Globus pallidus (tissue), 1 donor: ENCODE measurements around the gene SUPT3H.
A peak's percentile ranks its signal among the peaks of the same experiment; 100 is the strongest.

Experiments
- DNase-seq: peaks from one replicate; pipeline ENCODE4 v3.0.0-alpha.2; 2015; ENCODE audit warnings: low spot score

The SUPT3H gene

GRCh38 chr6:45377554-45378333 lies at the start of gene SUPT3H:
Gene SUPT3H, minus strand, starts transcription at chr6:45377934.
- peak; percentile 91 for DNase-seq

- DNase-seq = no peak
These were observed 48.5 kb upstream of the SUPT3H start for GRCh38 chr6:45426251-45426650.

DNA sequence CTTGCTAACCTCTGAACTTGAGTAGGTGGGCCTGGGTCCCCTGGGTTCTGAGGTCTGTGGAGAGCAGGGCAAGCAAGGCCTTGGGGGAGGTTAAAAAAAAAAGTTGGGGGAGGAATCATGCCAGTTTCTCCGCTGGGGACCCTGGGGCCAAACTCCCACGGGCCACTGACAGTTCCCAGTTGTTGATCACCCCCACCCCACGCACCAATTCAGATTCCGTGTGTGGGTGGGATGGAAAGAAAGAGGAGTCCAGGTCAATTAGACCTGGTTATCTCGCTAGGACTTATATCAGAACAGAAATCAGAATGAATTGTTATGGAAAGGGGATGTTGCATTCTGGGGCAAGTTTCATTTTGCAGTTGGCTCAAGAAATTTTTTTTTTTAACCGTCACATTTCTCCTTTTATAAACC lies 46.7 kb upstream of the SUPT3H start:
- DNase-seq = no peak

GRCh38 chr6:45423824-45424450 lies 46.2 kb upstream of the SUPT3H start:
- DNase-seq = no peak

DNA sequence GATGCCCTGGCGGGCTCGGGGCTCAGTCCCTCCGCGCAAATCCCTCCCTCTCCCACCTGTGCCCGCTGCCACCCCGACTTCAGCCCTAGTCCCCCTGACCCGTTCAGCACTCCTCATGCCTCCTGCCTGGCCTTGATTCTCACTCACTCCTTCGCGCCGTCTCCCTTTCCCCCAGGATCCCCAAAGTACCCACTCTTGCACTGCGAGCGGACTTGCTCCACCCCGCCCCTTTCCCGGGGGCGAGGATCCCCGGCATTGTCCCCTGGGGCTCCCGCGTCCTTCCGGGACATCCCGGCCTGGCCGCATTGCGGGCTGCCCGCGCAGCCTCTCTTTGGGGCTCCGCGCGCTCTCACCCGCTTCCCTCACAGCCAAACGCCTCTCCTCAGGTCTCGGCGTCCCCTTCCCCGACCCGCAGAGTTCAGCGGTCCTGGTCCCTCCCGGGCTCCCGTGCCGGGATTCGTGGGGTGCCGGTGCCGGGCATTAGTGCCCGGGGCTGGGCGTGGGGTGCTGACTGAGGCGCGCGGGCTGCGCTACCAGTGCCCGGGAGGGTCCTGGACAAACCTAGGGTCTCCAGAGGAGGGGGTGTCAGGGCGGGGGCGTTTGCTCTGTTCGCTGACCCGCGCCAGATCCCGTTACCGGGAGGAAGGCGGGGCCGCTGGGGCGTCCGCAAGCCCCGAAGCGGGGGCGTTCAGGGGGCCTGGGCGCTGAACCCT lies 45.5 kb upstream of the SUPT3H start:
- no peak for DNase-seq

DNA sequence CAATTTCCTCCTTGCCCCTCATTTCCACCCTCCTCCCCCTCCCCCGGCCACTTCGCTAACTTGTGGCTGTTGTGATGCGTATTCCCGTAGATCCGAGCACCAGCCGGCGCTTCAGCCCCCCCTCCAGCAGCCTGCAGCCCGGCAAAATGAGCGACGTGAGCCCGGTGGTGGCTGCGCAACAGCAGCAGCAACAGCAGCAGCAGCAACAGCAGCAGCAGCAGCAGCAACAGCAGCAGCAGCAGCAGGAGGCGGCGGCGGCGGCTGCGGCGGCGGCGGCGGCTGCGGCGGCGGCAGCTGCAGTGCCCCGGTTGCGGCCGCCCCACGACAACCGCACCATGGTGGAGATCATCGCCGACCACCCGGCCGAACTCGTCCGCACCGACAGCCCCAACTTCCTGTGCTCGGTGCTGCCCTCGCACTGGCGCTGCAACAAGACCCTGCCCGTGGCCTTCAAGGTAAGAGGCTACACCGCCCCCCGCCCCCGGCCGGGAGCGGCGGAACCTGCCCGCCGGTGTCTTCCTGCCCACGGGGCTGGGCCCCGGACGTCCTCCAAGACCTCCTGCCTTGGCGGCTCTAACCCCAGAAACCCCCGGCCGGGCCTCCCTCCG lies 44.9 kb upstream of the SUPT3H start:
- DNase-seq = no peak

DNA sequence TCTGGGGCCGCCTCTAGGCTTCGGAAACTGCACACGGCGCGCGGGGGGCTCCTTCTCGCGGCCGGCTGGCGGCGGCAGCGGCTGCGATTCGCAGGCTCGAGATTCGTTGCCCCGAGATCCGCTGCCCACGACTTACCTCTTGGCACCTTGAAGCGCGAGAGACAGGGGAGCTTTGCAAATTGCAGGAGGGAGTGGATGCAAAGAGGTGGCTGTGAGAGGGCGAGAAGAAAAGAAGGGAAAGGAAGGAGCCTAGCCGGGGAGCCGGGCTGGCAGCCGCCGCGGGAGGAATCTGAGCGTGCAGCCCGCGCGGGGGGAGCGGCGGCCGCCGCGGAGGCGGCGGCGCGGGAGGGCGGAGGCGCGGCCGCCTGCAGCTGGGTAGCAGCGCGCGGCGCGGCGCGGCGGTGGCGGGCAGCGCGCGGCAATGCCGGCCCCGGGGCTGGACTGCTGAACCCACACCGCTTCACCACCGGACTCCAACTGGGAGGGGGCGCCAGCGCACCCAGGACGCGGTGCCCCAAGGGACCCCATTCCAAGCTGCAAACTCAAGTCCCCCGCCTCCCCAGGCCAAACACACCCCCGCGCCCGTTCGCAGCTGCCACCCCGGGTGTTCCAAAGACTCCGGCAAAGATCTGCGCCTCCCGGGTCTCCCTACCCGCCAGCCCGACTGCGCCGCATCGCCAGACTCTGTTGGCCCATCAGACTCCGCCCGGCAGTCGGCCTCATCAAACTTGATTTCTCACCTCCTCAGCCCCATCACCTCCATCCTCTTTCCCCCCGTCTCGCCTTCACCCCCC lies 44.2 kb upstream of the SUPT3H start:
- peak; percentile 76 for DNase-seq

- DNase-seq = no peak
These were observed 43.4 kb upstream of the SUPT3H start for GRCh38 chr6:45420909-45421708.

DNA sequence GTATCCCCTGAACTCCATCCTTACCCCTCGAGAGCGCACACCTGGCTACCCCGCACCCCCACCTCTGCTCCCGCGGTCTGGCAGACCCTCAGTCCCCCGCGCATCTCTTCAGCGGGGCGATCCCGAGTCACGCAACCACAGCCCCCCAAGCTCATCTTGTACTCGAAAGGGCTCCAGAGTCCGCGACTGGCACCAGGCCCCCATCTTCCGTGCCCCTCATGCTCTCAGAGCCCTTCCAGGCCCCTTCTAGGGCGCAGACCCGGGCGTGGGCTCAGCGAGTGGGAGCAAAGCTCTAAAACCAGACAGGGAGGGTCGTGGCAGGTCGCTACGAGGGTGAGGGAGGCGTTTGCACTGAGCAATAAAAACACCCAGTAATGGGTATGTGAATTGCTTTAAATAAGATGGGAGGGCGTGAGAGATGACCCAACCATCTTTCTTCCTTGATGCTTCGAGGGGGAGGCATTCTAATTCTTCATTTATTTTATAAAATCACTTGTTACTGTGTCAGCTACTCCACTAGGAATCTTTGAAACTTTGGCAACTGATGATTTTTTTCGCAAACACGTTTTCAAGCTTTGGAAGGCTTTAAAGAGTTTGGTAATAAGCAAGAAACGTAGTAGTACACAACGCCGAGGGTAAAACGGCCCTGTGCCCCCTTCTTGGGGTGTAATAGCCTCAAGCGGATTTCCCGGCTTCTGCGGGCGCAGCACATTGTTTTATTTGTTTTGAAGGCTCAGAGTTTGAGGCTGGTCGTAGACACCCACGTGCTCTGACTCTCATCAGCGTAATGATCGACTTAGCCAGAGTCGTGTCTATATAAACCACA lies 42.6 kb upstream of the SUPT3H start:
- DNase-seq = no peak

DNA sequence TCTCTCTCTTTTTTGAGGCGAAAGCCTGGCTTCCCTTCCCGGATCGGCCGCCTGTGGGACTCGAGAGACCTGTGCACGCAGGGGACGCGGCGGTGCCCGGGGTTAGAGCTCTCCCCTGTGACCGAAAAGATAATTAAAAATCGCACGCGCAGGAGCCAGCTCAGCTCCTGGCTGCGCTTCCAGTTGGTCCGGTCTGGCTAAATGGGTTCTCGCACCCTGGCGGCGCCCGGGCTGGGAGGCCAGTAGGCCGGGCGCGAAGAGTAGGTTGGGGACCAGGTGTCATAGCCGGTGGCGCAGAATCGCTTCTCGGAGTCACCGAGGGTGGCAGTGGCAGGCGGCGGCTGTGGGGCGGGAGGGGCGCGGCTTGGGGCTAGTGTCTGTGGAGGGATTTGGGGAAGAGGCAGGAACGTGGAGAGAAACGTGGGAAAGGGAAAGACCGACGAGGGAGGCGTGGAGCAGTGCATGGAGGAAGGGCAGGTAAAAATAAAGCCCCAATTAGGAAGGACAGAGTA lies 41.9 kb upstream of the SUPT3H start:
- no peak for DNase-seq

DNA sequence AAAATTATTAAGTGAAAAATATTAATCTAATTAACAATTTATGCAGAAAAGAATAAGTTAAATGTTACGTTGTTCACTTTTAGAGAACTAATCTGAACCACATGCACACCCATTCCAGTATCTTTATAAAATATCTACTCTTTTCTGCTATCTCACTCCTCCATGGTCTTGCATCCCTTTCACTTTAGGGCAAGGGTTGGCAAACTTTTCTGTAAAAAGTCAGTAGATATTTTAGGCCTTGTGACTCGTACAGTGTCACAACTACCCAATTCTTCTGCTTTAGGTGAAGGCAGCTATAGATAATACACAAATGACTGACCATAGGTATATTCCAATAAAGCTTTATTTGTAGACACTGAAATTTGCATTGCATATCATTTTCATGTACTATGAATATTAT lies 39.7 kb upstream of the SUPT3H start:
- no peak for DNase-seq

GRCh38 chr6:45416700-45417099 lies 39.0 kb upstream of the SUPT3H start:
- no peak for DNase-seq

- no peak for DNase-seq
These were observed 38.2 kb upstream of the SUPT3H start for GRCh38 chr6:45415788-45416518.

GRCh38 chr6:45415315-45415714 lies 37.6 kb upstream of the SUPT3H start:
- DNase-seq = no peak

GRCh38 chr6:45411959-45412358 lies 34.2 kb upstream of the SUPT3H start:
- DNase-seq = no peak

DNA sequence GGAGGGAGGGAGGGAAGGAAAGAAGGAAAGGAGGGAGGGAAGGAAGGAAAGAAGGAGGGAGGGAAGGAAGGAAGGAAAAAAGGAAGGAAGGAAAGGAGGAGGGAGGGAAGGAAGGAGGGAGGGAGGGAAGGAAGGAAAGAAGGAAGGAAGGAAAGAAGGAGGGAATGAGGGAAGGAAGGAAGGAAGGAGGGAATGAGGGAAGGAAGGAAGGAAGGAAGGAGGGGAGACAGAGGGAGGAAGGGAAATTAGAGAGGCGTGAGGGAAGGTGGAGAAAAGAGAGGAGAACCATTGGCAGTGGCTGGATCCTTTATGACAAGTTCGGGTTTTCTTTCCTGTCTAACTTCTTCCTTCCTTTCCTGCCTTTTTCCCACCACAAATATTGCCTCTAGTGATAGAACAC lies 22.3 kb upstream of the SUPT3H start:
- DNase-seq = no peak

DNA sequence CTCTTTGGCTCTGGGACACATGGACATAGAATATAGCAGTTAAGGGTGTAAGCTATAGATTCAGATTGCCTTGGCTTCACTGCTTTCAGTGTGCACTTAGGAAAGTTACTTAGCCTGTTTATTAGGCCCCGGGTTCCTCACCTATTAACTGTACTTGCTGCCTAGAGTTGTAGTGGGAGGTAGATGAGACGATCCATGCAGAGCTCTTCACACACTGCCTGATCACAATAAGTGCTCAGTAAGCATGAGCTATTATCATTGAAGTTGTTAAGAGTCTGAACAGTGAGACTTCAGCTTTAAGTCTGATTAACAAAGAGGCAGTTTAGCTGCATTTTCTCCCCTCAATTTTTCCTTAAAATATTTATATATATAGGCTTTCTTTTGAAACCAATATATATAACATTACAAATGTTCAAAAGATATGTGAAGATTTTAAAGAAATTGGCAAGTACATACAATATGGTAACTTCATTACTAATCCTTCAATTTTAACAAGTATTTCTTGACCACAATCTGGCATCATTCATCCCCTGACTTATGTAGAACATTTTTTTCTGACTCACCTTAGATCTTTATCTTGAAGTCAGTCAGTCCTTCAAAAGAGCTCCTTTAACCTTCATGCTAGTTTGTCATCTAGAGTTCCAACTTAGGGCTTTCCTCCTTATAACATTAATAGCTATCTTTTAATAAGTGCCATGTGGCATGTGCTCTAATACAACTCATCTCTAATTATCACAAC lies 20.5 kb upstream of the SUPT3H start:
- DNase-seq = no peak

DNA sequence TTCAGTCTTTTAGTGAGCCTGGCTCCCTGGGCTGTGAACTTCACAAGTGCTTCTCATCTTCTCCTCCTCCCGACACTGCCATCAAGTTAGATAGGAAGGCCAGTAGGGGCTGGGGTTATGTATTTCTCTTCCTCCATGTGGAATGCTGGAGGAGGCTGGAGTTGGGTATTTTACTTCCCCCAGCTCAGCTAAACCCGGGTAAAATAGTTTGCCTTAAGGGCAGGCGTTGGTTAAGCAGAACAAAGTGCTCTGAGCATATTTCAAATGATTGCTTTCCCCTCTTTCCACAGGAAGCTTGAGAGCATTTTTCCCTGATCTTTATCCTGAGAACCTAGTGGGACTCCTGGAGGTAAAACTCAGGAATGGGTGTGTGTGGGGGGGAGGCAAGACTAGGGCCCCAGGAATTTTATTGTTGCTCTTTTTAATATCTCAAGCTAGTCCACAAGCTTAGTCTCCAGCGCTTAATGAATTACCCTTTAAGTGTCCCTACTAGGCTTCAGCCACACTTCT lies 16.9 kb upstream of the SUPT3H start:
- DNase-seq = no peak
